Activated CD8-positive, alpha-beta memory T cell treated with anti-CD3 and anti-CD28 coated beads for 36 hours (primary cell): ENCODE measurements around the gene OTUD5. TPM values are rescaled to one million over a fixed set of nuclear protein-coding genes. Genes with fewer than 3 reads are reported as not detected.

Experiments
- CTCF ChIA-PET: fragments of 350-600 bp; sonication (Branson Sonifier 250); formaldehyde crosslinking; loops from one replicate; lab custom pipeline; 2021; ENCODE audit warnings: antibody characterized with exemption; lab: Charles Lee
- POLR2A ChIA-PET: fragments of 350-600 bp; sonication (Branson Sonifier 250); formaldehyde crosslinking; loops from one replicate; lab custom pipeline; 2021; ENCODE audit warnings: antibody characterized with exemption; lab: Charles Lee
- total RNA-seq, 2 experiments: library from RNA; stranded (reverse); gene quantifications; one replicate each; pipeline ENCODE4 v1.2.3, GENCODE V29; 2021

The OTUD5 gene
- total RNA-seq, 2 experiments from 2014 or later, result 63.9 to 64.5 TPM

DNA sequence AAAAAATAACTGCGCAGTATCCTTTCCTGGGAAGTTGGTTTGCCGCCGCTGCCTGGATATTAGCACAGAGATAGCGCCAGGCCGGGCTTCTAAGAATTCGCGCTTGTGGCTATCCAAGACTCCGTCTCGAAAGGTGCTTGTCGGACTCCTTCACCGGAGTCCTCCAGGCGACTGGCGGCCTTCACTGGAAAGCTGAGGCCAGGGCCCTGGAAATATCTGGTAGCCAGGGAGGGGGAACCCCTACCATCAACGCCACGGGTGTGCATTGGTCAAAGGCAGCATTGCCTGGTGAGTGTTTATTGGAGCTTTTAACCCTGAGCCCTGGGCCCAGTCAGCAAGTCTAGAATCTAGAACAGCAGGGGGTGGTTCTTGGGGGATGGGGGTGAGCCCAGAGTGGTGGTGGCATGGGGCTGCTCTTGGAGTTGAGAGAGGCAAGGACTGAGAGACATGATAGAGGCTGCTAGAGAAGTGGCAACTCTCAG is 38.0 kb downstream of the OTUD5 start:
- CTCF ChIA-PET, result interaction anchor here (1.0 to 2.6 kb wide), 3 partner anchors 15 to 21 kb away, joined by 4 to 13 read pairs (median 9); no protein-coding TSS in a partner anchor
- POLR2A ChIA-PET, result interaction anchor here (1.0 to 3.4 kb wide), 3 partner anchors 19 to 39 kb away, joined by 3 to 76 read pairs (median 6); no protein-coding TSS in a partner anchor

DNA sequence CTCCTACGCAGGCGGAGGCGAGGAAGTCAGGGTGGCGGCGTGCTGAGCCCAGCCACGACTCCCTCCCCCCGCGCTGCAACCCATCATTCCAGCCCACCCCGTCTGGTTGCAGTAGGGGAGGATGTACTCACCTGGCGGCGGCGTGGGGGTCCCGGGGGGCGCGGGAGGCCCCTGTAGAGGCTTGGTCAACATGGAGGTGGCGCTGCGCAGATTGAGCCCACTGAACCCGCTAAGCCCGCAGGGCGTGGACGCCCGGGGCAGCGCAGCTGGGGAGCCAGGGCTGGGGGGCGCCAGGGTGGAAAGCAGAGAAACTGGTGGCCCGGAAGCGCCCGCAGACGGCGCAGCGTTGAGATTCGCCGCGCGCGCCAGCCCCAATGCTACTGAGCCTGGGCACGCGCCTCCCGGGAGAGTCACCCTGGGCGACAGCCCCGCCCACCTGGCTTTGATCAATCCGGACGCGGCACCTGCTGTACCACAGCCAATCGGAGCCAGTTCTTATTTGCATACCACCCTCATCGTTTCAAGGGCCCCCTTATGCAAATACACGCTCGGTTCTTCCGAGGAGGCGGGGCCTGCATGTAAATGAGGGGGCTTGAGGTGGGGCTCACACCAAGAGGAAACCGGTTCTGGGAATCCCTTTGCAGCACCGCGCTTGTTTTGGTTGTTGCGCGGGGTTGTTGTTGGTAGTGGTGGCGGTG is 38.6 kb downstream of the OTUD5 start, which contains the start of gene PIM2:
Gene PIM2, minus strand, starts transcription at position 382 of the 698 bp plus-strand sequence. Its CDS starts 190 bp downstream, at position 192.
- CTCF ChIA-PET, result interaction anchor here (1.3 to 2.6 kb wide), 4 partner anchors 17 to 22 kb away, joined by 3 to 13 read pairs (median 6); no protein-coding TSS in a partner anchor
- POLR2A ChIA-PET, result interaction anchor here (1.0 to 3.4 kb wide), 3 partner anchors 20 to 40 kb away, joined by 3 to 76 read pairs (median 6); no protein-coding TSS in a partner anchor

DNA sequence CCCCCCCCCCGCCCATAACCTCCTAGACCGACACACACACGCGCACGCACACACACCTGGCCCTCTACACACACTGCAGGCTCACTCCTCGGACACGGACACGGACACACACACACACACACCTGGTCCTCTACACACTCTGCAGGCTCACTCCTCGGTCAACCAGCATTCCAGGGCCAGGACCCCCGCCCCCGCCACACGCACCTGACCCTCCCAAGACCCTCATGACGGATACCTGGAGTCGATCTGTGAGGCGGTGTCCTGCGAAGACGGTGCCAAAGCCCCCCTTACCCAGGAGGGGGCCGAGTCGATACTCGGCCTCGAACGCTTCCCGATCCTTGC is 39.1 kb downstream of the OTUD5 start:
- POLR2A ChIA-PET, result interaction anchor here (3.4 kb wide), 1 partner anchor 20 kb away, joined by 76 read pairs; no protein-coding TSS in a partner anchor
- CTCF ChIA-PET, result interaction anchor here (1.3 to 1.4 kb wide), 2 partner anchors 18 to 19 kb away, joined by 3 read pairs; no protein-coding TSS in a partner anchor

GRCh38 chrX:48917139-48918001 is 40.0 kb downstream of the OTUD5 start:
- ChIA-PET POLR2A (interaction anchor here (3.4 kb wide), 1 partner anchor 21 kb away, joined by 76 read pairs; no protein-coding TSS in a partner anchor), CTCF (interaction anchor here (0.7 to 1.4 kb wide), 4 partner anchors 19 to 26 kb away, joined by 3 to 5 read pairs (median 4); no protein-coding TSS in a partner anchor)

DNA sequence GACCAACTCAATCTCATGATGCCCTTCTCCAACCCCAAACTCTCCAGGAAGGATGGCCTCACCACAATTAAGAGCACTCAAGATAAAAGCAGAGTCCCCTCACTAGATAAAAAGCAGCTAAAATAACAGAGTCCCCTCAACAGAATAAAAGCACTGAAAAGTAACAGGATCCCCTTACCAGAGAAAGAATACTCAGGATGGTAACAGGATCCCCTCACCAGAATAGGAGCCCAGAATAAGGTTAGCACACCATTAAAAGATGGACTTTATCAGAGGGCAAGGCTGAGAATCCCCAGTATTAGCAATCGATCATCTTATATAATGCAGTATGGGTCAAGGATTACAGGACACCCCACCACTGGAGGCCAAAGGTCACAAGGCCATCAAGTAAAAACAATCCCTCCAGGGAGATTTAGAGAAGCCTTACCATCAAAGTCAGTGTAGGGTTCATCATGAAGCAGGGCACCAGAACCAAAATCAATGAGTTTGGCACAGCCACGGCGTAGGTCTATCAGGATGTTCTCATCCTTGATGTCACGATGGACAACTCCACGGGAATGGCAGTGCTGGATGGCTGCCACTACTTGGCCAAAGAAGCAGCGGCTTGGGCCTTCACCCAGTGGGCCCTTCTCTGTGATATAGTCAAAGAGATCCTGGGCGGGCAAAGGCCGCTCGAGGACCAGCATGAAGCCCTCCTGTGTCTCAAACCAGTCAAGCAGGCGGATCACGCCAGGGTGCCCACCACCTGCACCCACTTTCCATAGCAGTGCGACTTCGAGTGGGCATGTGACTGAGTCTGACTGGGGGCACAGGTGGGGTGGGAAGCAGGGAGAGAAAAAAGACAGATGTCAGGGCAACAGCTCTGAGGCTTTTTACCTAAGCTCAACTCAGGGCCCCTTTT is 42.6 kb downstream of the OTUD5 start:
- ChIA-PET POLR2A (no interaction called here), CTCF (interaction anchor here (1.0 to 1.5 kb wide), 2 partner anchors 12 to 24 kb away, joined by 3 to 5 read pairs; no protein-coding TSS in a partner anchor)

- POLR2A ChIA-PET, result no interaction called here
Observed at GRCh38 chrX:48913605-48914366, 43.6 kb downstream of the OTUD5 start.

DNA sequence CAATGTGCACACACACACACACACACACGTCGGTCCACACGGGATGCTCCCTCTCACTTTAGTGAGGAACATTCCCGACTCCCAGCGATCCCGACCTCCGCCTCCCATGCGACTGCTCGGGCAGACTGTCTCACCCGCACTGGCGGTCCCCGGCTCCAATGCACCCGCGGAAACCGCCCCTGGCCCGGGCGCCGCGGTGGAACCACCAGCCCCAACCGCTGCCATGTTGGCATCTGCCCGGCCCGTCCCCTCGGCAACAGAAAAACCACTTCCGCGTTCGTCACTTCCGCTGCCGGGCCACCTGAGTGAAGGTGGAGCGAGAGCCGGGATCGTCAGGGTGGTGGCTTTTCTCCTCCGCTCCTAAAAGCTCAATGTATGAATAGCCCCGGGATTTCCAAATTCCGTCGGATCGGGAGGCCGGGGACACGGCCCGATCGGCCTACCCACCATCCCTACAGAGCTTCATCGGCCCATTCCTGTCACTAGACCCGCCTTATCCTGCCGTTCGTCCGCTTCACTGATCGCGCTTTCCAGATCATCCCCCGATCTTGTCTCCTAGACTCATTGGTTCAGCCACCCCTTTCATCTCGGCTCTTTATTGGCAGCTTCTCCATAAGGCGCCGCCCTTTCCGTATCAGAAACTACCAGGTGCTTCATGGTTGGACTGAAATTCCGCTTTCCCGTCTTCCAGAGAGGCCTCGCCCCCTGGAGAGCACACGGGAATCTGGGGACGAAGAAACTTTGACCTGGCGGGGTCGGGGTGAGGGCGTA is 45.8 kb downstream of the OTUD5 start, which contains the start of gene SLC35A2:
Gene SLC35A2, minus strand, starts transcription at position 235 of the 771 bp plus-strand sequence. Its CDS starts 10 bp downstream, at position 225.
- POLR2A ChIA-PET, result interaction anchor here (0.5 to 2.3 kb wide), 10 partner anchors 9 to 367 kb away, joined by 3 to 14 read pairs (median 4); partner anchors contain the start of genes PQBP1 and TIMM17B

More at GRCh38 chrX:48913605-48914366, 43.6 kb downstream of the OTUD5 start:
- CTCF ChIA-PET, result no interaction called here

DNA sequence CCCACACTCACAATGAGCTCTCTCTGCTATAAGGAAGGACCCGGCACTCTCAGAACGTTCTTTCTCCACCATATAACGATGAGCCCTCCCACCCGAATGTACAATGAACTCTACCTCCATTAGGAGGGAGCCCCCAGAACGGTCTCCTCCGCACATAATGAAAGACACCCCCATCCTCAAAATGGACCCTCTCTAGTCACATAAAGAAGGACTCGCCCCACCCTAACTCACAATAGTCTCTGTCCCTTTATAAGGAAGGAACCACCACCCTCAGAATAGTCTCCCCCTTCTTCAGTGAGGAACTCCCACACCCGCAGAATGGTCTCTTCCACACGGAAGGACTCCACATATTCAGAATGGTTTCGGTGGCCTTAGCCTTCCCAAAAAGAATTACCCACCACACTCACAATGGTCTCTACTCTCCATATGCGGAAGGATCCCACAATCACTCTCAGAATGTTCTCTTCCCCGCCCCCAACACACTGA is 46.4 kb downstream of the OTUD5 start:
- CTCF ChIA-PET, result no interaction called here
- POLR2A ChIA-PET, result interaction anchor here (0.6 to 2.3 kb wide), 5 partner anchors 13 to 42 kb away, joined by 3 to 14 read pairs (median 4); partner anchors contain the start of genes PQBP1 and TIMM17B

More for the DNA sequence above, 45.8 kb downstream of the OTUD5 start, which contains the start of gene SLC35A2:
- CTCF ChIA-PET, result interaction anchor here (1.1 to 1.8 kb wide), 2 partner anchors 13 to 25 kb away, joined by 3 to 7 read pairs; no protein-coding TSS in a partner anchor

GRCh38 chrX:48909703-48910294 is 47.6 kb downstream of the OTUD5 start:
- ChIA-PET CTCF (no interaction called here), POLR2A (no interaction called here)

- ChIA-PET CTCF (no interaction called here), POLR2A (no interaction called here)
Observed at GRCh38 chrX:48908600-48908999, 48.8 kb downstream of the OTUD5 start.

DNA sequence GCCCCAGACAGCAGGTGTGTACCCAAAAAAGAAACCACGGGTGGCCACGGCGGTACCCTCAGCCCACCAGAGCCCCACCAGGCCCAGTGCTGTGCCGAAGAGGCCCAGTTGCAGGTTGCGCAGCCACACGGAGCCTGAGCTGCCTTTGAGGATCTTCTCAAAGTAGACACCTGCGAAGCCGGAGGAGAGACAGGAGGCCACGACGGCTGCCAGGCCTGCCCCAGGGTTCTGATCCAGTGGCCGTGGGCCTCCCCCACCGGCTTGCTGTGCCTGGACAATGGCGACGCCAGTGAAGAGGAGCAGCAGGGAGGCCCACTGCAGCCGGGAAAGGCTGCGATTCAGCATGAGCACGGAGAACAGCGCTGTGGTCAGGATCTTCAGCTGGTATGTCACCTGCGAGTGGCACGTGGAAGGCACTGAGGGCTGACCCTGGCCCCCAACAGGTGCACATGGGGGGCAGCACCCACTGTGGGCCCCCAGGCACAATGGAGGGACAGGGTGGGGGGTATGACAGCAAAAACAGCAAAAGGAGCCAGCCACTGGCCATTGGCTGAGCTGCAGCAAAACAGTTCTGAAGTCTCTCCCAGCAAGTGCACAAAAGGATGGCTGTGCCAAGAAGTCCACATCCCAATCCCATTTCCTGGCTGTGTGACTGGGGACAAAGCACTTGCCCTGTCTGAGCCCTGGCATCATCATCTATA is 52.2 kb downstream of the OTUD5 start:
- POLR2A ChIA-PET, result no interaction called here
- CTCF ChIA-PET, result no interaction called here

GRCh38 chrX:48904626-48905025 is 52.8 kb downstream of the OTUD5 start:
- CTCF ChIA-PET, result no interaction called here

GRCh38 chrX:48904180-48904579 is 53.2 kb downstream of the OTUD5 start:
- CTCF ChIA-PET, result no interaction called here
- POLR2A ChIA-PET, result no interaction called here

More at GRCh38 chrX:48904626-48905025, 52.8 kb downstream of the OTUD5 start:
- POLR2A ChIA-PET, result no interaction called here

GRCh38 chrX:48903290-48903689 is 54.1 kb downstream of the OTUD5 start:
- ChIA-PET POLR2A (interaction anchor here (0.6 kb wide), 1 partner anchor 47 kb away, joined by 11 read pairs; no protein-coding TSS in a partner anchor), CTCF (interaction anchor here (1.0 to 1.7 kb wide), 2 partner anchors 13 to 42 kb away, joined by 3 to 5 read pairs; no protein-coding TSS in a partner anchor)

DNA sequence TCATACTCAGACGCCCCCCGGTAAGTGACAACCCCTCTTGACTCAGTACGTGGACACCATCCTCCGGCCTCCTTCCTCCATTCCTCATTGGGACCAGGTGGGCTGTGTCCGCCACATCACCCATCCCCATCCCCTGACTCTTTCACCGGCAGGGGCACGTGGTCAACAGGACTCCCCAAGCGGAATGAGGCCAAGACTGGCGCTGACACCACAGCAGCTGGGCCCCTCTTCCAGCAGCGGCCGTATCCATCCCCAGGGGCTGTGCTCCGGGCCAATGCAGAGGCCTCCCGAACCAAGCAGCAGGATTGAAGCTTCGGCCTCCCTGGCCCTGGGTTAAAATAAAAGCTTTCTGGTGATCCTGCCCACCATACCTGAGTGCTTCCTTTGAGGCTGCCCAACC is 54.6 kb downstream of the OTUD5 start:
- ChIA-PET POLR2A (interaction anchor here (0.6 kb wide), 1 partner anchor 47 kb away, joined by 11 read pairs; no protein-coding TSS in a partner anchor), CTCF (interaction anchor here (1.0 to 1.7 kb wide), 3 partner anchors 13 to 42 kb away, joined by 3 to 5 read pairs (median 3); no protein-coding TSS in a partner anchor)
